HTR-8/SVneo (cell line): ENCODE data around the gene ZNF20.
A peak's percentile ranks its signal among the peaks of the same experiment; 100 is the strongest.

Source experiments
- DNase-seq: peaks from one replicate; pipeline ENCODE4 v3.0.0; 2011; ENCODE audit warnings: low spot score, mixed read lengths; ENCODE audit not compliant: insufficient read length
- FAIRE-seq: peaks from 2 replicates; lab custom pipeline; 2011; peaks lifted over from hg19 to GRCh38; lab: Jason Lieb, UNC

Gene ZNF20

DNA sequence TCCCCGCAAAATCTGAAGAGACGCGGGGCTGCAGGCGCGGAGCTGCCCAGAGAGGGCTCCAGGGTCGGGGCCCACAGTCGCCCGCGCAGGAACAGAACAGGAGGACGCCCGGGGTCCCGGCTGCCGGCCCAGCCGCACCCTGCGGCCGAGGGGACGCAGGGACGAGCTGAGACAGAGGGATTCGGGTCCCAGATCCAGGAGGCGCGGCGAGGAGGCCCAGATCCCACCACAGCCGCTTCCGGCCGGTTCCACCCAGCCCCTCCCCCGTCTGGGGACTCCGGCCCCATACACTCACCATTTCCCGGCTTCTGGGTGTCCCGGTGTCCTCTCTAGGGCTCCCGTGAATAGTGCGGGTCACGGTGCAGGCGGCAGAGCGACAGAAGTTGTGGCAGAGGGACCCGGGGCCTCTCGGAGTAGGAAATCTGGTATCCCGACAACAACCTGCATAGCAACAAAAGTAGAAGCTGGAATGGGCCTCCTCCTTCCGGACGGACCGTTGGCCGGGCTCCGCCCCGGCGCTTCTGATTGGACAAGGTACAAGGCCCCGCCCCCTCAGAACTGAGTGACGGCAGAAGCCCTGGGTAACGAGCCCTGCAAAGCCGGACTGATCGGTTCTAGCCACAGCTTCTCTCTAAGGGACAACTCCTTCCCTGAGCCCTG, at the start of gene ZNF20:
Gene ZNF20 (minus strand): TSS at position 466 of the 660 bp plus-strand sequence. CDS start 168 bp downstream, at position 298.
- FAIRE-seq, result peak; percentile 4
- peak; percentile 97 for DNase-seq

DNA sequence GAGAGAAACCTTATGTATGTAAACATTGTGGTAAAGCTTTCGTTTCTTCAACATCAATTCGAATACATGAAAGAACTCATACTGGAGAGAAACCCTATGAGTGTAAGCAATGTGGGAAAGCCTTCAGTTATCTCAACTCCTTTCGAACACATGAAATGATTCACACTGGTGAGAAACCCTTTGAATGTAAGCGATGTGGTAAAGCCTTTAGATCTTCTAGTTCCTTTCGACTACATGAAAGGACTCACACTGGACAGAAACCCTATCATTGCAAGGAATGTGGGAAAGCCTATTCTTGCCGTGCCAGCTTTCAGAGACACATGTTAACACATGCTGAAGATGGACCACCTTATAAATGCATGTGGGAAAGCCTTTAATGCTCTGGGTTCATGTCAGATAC, 47.5 kb upstream of the ZNF20 start:
- no peak for FAIRE-seq
- DNase-seq, result no peak

DNA sequence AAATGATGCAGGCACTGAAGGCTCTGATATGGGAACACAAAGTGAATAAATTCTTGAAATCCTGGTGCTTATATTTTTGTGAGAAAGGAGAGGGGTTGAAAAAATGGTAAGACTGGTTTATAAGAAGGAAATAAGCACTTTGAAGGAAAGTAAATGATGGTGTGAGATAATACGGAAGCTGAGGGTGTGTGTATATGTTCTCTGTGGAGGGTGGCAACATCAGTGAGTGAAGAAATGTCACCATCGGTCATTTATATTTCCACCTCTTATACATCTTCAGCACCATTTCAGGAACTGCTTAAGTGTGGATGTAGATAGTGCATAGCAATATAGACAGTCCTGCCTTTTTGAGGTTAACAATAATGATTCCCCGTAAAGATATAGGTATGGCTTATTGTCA, 40.2 kb upstream of the ZNF20 start:
- DNase-seq, result no peak
- FAIRE-seq, result no peak

DNA sequence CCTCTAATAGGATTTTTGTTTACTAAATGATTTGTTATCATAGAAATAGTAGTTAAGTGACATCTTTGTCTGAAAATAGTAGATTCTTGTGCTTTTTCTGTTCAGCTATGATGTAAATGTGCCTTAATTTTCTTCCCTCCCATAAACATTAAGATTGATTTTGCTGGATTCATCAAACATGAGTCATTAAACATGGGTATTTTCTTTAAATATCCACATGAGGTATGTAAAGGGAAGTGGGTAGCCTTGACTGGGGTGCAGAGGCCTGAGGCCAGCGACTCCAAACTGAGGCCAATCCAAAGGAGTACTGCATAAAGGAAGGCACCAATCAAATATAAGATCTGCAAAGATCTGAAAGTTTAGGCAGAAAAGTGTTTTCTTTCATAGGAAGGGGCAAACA, 26.5 kb upstream of the ZNF20 start:
- no peak for FAIRE-seq
- no peak for DNase-seq

DNA sequence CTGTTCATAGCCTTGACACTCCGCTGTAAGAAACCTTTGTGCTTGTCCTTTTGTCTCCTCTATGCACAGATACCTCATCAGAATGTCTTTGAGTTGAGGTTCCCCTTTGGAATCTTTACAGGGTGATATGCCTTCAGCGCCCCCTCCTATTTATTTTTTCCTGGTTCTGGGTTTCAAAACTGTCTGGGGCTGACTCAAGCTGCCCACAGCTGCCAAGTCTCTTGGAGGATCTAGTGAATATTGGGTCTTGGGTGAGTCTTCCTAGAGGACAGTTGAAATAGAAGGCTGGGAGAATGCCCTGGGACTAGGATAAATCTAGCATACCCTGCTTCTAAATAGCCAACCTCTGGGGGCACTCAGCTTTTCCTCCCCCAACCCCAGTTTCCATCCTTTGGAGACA, 23.7 kb upstream of the ZNF20 start:
- no peak for DNase-seq
- no peak for FAIRE-seq

DNA sequence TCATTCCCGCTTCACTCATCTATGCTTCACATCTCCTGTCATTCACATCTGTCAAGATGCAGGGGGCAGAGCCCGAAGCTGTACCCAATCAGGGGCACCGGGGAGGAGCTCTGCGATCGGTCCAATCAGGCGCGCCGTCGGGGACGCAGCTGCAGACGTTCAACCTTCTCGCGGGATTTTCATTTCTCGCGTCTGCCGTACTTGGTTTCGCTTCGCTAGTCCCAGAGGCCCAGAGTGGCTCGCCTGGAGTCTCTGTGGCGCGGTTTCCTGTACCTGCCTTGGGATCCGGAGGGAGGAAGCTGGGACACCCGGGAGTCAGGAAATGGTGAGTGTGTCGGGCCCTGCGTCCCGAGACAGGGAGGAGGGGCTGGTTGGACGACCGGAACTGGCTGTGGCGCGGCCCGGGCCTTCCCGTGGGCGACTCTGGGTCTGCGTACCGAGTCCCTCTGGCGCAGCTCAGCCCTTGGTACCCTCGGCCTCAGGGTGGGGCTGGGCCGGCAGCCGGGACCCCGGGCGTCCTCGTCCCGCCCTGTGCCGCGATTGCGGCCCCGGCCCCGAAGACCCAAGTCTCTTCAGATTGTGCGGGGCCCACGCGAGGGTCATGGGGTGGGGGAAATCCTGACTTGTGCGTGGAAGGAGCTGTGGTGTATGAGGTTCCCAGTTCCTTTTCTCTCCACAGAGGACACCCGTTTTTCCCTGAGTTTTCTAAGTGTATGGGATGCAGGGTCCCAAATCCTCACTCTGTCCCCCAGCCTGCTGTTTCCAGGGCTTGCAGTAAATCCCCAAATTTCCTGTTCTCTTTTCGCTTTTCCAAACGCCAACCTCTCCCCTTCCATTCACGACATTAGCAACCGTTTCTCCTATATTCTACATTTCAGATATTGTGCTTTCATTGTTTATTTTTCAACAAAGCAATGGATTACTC, 23.0 kb upstream of the ZNF20 start, which contains the start of gene ZNF136:
Gene ZNF136 (plus strand): TSS at position 215 of the 925 bp plus-strand sequence. CDS start 108 bp downstream, at position 323.
- peak; percentile 99 for DNase-seq

DNA sequence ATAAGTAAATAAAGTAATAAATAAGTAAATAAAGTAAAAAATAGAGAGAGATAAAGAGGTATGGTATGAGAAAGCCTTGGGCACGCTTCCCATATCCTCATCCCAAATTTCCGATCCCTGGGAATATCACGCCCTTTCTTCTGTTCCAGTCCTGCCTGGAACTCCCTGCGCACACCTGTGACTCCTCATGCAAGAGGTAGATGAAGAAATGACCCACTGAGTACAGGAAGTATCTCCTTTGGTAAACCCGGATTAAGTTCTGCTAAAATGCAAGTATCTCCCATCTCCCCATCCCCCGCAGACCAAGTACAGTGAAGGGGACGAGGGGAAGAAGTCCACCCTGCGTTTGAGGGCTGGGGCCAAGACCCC, 22.3 kb upstream of the ZNF20 start:
- FAIRE-seq (no peak), DNase-seq (no peak)

More for the DNA sequence above, 23.0 kb upstream of the ZNF20 start, which contains the start of gene ZNF136:
- peak; percentile 77 for FAIRE-seq

DNA sequence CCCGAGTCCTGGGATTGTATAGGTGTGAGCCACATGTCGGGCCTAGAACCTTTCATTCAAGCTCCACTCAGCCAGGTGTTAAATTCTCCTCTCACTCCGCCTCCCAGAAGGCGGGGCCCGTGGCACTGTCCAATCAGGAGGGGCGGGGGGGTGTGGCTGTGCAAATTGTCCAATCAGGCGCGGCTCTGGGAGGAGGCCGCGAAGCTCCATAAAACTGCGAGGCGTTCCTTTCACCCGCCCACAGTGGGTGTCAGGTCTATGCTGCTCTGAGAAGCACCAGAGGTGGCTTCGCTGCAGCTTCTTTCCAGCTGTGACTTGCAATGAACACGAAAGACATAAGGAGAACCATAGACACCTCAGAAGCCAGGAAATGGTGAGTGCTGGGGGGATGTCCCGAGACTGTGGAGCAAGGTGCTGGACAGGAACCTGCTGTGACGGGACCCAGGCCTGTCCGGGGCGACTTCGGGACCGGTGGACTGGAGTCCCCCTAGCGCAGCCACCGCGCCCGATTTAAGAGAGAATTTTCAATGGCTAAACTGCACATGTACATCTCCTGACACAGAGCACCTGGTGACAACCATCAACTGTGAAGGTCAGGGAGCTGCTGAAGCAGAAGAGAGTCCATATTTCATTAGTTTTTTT, 19.7 kb upstream of the ZNF20 start:
- FAIRE-seq (no peak), DNase-seq (no peak)

DNA sequence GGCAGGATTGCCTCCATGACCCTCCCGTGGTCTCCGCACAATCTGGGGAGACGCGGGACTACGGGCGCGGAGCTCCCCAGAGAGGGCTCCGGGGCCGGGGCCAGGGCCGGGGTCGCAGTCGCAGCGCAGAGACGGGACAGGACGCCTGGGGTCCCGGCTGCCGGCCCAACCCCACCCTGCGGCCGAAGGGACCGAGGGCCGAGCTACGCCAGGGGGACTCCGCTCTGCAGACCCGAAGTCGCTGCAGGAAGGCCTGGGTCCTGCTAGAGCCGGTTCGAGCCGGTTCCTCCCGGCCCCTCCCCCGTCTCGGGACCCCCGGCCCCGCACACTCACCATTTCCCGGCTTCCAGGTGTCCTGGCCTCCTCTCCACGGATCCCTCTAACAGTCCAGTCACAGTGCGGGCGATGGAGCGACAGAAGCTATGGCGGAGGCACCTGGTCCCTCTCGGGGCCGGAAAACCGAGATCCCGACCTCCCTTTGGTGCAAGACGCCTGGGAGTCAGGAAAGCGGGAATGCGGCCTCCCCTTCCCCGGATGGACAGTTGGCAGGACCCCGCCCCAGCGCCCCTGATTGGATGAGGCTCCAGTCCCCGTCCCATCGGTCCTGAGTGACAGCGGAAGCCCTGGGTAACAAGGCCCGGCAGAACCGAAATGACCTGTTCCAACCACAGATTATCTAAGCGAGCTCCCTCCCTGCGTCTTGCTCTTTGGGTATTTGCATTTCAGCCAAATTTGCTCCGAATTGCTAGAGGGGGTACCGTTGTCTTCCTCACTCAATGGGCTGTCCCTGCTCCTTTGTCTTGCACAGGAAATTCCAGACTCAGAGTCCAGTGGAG, 16.3 kb upstream of the ZNF20 start, which contains the start of gene ZNF625:
Gene ZNF625 (minus strand): TSS at position 512 of the 836 bp plus-strand sequence. CDS start 176 bp downstream, at position 336.
- FAIRE-seq, result peak; percentile 76

DNA sequence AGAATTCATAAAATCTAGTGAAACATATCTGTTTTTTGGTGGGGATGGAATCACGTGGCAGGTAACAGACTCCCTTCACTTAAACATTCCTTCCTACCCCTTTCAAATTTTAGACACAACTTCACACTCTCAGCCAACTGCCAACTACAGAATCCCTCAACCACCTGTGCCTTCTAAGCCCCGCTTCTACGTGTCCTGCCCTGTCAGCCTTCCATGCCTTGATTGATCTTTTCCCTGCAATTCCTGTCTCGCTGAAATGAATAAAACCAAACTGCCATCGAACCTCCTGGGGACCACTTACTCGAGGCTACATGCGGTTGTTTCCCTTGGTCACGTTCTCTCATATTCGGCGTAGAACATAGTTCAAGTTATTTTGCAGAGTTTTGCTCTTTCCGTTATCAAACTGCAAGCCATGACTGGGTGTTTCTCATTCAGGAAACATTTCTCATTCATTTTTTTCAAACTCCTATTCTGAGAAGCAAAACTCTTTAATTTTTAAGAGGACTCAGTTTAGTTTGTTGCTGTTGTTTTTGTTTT, 15.2 kb upstream of the ZNF20 start:
- no peak for DNase-seq
- FAIRE-seq, result no peak

More for the DNA sequence above, 16.3 kb upstream of the ZNF20 start, which contains the start of gene ZNF625:
- peak; percentile 93 for DNase-seq

DNA sequence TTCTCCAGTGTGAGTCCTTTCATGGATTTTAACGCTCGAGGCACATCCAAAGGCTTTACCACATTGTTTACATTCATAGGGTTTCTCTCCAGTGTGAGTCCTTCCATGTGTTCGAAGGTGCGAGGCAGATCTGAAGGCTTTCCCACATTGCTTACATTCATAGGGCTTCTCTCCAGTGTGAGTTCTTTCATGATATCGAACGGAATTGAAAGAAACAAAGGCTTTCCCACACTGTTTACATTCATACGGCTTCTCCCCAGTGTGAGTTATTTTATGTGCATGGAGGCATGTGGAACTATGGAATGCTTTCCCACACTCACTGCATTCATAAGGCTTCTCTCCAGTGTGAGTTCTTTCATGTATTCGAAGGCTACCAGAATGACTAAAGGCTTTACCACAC, 5.2 kb upstream of the ZNF20 start:
- DNase-seq, result no peak
- no peak for FAIRE-seq

DNA sequence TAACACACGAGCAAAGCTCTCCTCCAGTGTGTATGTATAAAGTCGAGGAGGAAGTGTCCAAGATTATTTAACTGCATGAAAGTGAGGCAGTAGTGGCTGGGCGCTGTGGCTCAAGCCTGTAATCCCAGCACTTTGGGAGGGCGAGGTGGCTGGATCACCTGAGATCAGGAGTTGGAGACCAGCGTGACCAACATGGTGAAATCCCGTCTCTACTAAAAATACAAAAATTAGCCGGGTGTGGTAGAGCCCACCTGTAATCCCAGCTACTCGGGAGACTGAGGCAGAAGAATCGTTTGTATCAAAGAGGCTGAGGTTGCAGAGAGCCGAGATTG, 1.2 kb upstream of the ZNF20 start:
- no peak for FAIRE-seq

DNA sequence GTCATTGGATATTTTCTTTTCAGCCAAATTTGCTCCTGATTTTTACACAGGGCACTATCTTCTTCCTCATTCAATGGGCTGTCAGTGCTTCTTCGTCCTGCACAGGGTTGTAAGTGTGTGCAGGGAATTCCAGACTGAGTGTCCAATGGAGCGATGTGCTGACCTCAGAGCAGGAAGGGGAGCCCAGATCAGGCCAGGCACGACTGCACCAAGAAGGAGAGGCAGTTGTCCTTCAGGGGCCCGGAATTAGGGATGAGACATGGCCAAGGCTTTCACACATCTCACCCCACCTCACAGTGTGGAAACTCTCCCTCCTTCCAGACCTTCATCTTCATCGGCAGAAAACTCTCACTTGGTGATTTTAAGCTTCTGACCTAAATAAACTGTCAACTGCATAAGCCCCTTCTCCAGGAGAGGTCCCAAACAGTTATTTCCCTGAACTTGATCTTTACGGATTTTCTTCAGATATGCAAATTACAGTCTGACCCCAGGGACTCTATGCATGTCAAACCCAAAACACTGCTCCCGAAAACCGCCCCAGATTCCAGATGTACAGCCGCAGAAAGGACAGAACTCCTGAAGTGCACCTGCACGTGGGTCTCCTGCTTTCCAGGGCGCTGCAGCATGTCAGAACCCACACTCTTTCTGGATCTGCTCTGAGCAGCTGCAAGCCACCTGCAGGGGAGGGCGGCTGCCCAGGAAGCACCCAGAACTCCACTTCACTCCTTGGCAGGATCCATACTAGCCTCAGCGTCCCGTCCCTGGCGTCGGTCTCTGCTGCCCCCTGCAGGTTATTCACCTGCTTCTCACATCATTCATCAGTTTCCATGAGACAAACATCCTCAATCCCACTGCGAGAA, 625 bp upstream of the ZNF20 start:
- peak; percentile 69 for FAIRE-seq

More for the DNA sequence above, 1.2 kb upstream of the ZNF20 start:
- no peak for DNase-seq

DNA sequence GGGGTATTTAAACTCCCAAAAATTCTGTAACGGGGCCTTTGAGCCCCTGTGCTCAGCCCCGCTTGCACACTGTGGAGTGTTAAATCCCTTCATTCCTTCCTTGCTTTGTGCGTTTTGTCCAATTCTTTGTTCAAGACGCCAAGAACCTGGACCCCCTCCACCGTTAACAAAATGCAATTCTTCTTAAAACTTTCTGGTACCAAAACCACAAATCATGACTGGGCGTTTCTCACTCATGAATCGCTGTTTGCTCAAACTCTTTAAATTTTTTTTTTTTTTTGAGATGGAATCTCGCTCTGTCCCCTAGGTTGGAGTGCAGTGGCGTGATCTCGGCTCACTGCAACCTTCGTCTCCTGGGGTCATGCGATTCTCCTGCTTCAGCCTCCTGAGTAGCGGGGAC, 881 bp downstream of the ZNF20 start:
- DNase-seq (no peak), FAIRE-seq (no peak)

More for the DNA sequence above, 625 bp upstream of the ZNF20 start:
- peak; percentile 73 for DNase-seq

DNA sequence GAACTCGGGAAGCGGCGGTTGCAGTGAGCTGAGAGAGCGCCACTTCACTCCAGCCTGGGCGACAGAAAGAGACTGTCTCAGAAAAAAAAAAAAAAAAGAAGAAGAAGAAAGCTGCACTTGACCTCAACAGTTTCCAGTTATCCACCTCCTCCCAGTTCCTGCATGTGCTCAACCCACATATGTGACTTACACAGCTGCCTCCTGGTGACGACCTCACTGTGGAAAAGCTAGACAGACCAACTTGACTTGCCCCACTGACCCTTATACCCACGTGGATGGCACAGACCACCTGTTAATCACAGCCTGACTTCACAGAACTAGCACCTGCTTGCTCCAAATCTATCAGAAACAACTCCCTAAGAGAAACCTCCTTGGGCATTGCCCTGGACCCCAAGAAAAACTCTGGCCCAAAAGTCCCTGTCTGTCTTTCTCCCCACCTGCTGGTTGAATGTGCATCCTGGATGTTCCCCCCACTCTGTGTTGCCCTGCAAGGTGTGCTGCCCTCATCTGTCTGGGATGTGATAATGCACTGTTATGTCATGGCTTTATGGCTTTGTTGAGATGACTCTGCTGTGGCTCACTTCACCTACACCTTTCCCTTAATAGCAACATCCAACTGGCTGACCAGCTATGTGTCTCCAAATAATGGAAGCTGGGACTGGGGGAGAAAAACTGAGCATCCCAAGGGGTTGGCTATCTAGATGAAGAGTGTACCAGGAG, 2.8 kb downstream of the ZNF20 start:
- FAIRE-seq, result peak; percentile 40
- no peak for DNase-seq

DNA sequence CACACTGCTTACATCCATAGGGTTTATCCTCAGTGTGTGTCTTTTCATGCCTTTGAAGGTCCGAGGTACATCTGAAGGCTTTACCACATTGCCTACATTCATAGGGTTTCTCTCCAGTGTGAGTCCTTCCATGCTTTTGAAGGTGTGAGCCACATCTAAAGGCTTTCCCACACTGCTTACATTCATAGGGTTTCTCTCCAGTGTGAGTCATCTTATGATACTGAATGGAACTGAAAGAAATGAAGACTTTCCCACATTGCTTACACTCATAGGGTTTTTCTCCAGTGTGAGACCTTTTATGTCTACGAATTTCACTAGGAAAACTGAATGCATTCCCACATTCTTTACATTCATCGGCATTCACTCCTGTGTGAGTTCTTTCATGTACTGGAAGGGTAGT, 7.1 kb downstream of the ZNF20 start:
- DNase-seq, result no peak
- FAIRE-seq, result no peak

DNA sequence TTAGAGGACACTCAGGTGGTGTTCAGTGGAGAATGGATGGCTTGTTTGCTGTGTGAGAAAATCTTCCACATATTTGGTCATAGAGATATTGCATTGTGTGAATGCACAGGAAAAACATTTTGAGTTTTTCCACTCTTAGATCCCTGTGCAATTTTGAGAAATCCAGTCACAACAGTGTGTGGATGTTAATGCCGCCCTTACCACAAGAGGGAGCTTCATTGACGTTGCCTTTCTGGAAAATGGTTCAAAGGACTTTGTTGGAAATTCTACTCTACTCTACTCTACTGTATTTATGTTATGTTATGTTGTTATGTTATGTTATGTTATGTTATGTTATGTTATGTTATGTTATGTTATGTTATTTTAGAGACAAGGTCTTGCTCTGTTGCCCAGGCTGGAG, 13.4 kb downstream of the ZNF20 start:
- FAIRE-seq, result peak; percentile 38
- no peak for DNase-seq
